Neural crest cell (in vitro differentiated cells): Measurements from ENCODE around the gene MECP2. TPM values are rescaled to one million over a fixed set of nuclear protein-coding genes. Genes with fewer than 3 reads are reported as not detected.

ENCODE experiments used
- DNase-seq: peaks from one replicate; pipeline ENCODE4 v3.0.0; 2021; ENCODE audit warnings: low read depth, mixed read lengths, low spot score
- H3K27ac Mint-ChIP-seq: one replicate; pipeline ENCODE4 v1.8.0; 2021; ENCODE audit warnings: mild to moderate bottlenecking, mixed read lengths; ENCODE audit not compliant: unreplicated experiment
- H3K27me3 Mint-ChIP-seq: 2 replicates; pipeline ENCODE4 v1.8.0; 2021; ENCODE audit warnings: low read depth, mild to moderate bottlenecking, mixed read lengths
- H3K36me3 Mint-ChIP-seq: 2 replicates; pipeline ENCODE4 v1.8.0; 2021; ENCODE audit warnings: low read depth, mild to moderate bottlenecking, mixed read lengths
- H3K4me1 Mint-ChIP-seq: 2 replicates; pipeline ENCODE4 v1.8.0; 2021; ENCODE audit warnings: mixed read lengths
- H3K4me3 Mint-ChIP-seq: one replicate; pipeline ENCODE4 v1.8.0; 2021; ENCODE audit warnings: mild to moderate bottlenecking, mixed read lengths
- H3K9me3 Mint-ChIP-seq: 2 replicates; pipeline ENCODE4 v1.8.0; 2021; ENCODE audit warnings: mixed read lengths
- CTCF ChIP-seq: fragments of 200-600 bp; sonication (generic); conservative IDR thresholded peaks from 2 replicates; pipeline ENCODE4 v1.5.0; 2021; ENCODE audit warnings: antibody characterized with exemption, mild to moderate bottlenecking
- microRNA-seq: library from miRNA; unstranded; fragments of <30 nt; microRNA quantifications from one replicate; pipeline ENCODE4, GENCODE V29; 2020
- total RNA-seq: library from RNA; stranded (reverse); gene quantifications from 2 replicates; pipeline ENCODE4 v1.2.1, GENCODE V29; 2021

The MECP2 gene
- total RNA-seq, 1 donor from 2014 or later: 49.1 TPM

- H3K4me1 Mint-ChIP-seq: peaks cover 24% of the 10 kb centered on the region
- no peak for DNase-seq
- no peak for TF ChIP-seq CTCF
- H3K4me3 Mint-ChIP-seq: peak overlapping the region; percentile 92
- peaks cover 2% of the 10 kb centered on the region for H3K36me3 Mint-ChIP-seq
- no peaks in the 10 kb centered on the region for H3K27me3 Mint-ChIP-seq
- no peak overlapping the region for H3K27ac Mint-ChIP-seq
- H3K9me3 Mint-ChIP-seq: no peaks in the 10 kb centered on the region
These were observed 122.7 kb downstream of the MECP2 start for GRCh38 chrX:153974726-153975286.

- H3K27ac Mint-ChIP-seq: peak overlapping the region; percentile 98
- H3K36me3 Mint-ChIP-seq: peaks cover 2% of the 10 kb centered on the region
- DNase-seq: no peak
- H3K27me3 Mint-ChIP-seq: no peaks in the 10 kb centered on the region
- H3K4me1 Mint-ChIP-seq: peaks cover 28% of the 10 kb centered on the region
- no peaks in the 10 kb centered on the region for H3K9me3 Mint-ChIP-seq
- H3K4me3 Mint-ChIP-seq: peak overlapping the region; percentile 92
- no peak for TF ChIP-seq CTCF
These were observed 123.4 kb downstream of the MECP2 start for GRCh38 chrX:153974003-153974725.

GRCh38 chrX:153973127-153974002 is 124.2 kb downstream of the MECP2 start:
- DNase-seq: no peak
- peaks cover 2% of the 10 kb centered on the region for H3K36me3 Mint-ChIP-seq

GRCh38 chrX:153972368-153973126 is 125.0 kb downstream of the MECP2 start, which contains the start of gene TMEM187:
Gene TMEM187, plus strand, starts transcription at chrX:153972754. Its CDS starts 9,309 bp downstream, at chrX:153982063.
- H3K9me3 Mint-ChIP-seq: no peaks in the 10 kb centered on the region
- no peaks in the 10 kb centered on the region for H3K27me3 Mint-ChIP-seq

More at GRCh38 chrX:153973127-153974002, 124.2 kb downstream of the MECP2 start:
- H3K4me3 Mint-ChIP-seq: peak overlapping the region; percentile 92
- TF ChIP-seq CTCF: no peak
- H3K27me3 Mint-ChIP-seq: no peaks in the 10 kb centered on the region
- peaks cover 33% of the 10 kb centered on the region for H3K4me1 Mint-ChIP-seq
- no peaks in the 10 kb centered on the region for H3K9me3 Mint-ChIP-seq
- peak overlapping the region; percentile 98 for H3K27ac Mint-ChIP-seq

More at GRCh38 chrX:153972368-153973126, 125.0 kb downstream of the MECP2 start, which contains the start of gene TMEM187:
- Mint-ChIP-seq H3K27ac (peak within 1 kb of the TSS; percentile 100), H3K4me1 (peaks cover 41% of the 10 kb centered on the region), H3K36me3 (peaks cover 6% of the 10 kb centered on the region), H3K4me3 (peak within 1 kb of the TSS; percentile 98)
- no peak for TF ChIP-seq CTCF
- peak; percentile 88 for DNase-seq

Small RNA genes within 50 kb of the gene (microRNA-seq; reads per million reads assigned to microRNA genes)
- not detected for gene MIR3202-1
- not detected for gene MIR3202-2
- gene MIR718: not detected

Other genes with a start within 250 kb of the MECP2 start
- 133 and 137 TPM in 2 replicates for gene L1CAM, start 211.5 kb downstream of the MECP2 start, total RNA-seq
- not detected in 2 replicates for gene AVPR2, start 193.0 kb downstream of the MECP2 start, total RNA-seq
- 10.2 and 10.7 TPM in 2 replicates for gene ARHGAP4, start 171.5 kb downstream of the MECP2 start, total RNA-seq
- gene NAA10, start 162.7 kb downstream of the MECP2 start, total RNA-seq: 116 and 124 TPM in 2 replicates
- gene RENBP, start 153.1 kb downstream of the MECP2 start, total RNA-seq: 11.4 and 11.8 TPM in 2 replicates
- 168 and 173 TPM in 2 replicates for gene HCFC1, start 125.9 kb downstream of the MECP2 start, total RNA-seq
- gene TMEM187, start 125.0 kb downstream of the MECP2 start, total RNA-seq: 8.0 and 14.0 TPM in 2 replicates
- 119 and 127 TPM in 2 replicates for gene IRAK1, start 77.8 kb downstream of the MECP2 start, total RNA-seq
- gene OPN1LW, start 46.5 kb upstream of the MECP2 start, total RNA-seq: not detected in 2 replicates
- not detected in 2 replicates for gene OPN1MW, start 84.9 kb upstream of the MECP2 start, total RNA-seq
- not detected in 2 replicates for gene OPN1MW2, start 122.0 kb upstream of the MECP2 start, total RNA-seq
- gene OPN1MW3, start 159.9 kb upstream of the MECP2 start, total RNA-seq: not detected in 2 replicates
- gene TEX28, start 197.4 kb upstream of the MECP2 start, total RNA-seq: not detected in 2 replicates
- 0.91 and 1.1 TPM in 2 replicates for gene TKTL1, start 198.1 kb upstream of the MECP2 start, total RNA-seq